Measurements from ENCODE around the gene ITGA11. TPM values are rescaled to one million over a fixed set of nuclear protein-coding genes. Genes with fewer than 3 reads are reported as not detected.

The ITGA11 gene
- total RNA-seq, 5 donors from 2014 or later (not counting 1 experiment from before 2014, with no cell fraction given): 0.07 to 0.95 (median 0.18) TPM; not detected in 2

GRCh38 chr15:68339481-68339880, 92.5 kb downstream of the ITGA11 start:
- H3K4me3 ChIP-seq (ENCODE audit: control insufficient read depth in 1 of 2, extremely low read depth in 1 of 2, low read length in 1 of 2): no peak overlapping the region
- H3K36me3 ChIP-seq (ENCODE audit: control insufficient read depth in 2 of 2, extremely low read depth in 1 of 2, insufficient read depth in 1 of 2, low read length in 1 of 2): no peaks in the 10 kb centered on the region
- H3K9me3 Mint-ChIP-seq: no peaks in the 10 kb centered on the region
- ChIA-PET POLR2A (no interaction called here), CTCF (no interaction called here)
- DNase-seq: no peak
- H3K27me3 Mint-ChIP-seq: peaks cover 0 to 3% of the 10 kb centered on the region in 2 donors
- 92% methylated on average over 6 of the region's 10 CpGs for WGBS (ENCODE audit: insufficient coverage)
- H3K27me3 ChIP-seq (replicated peaks in 1 of 2; ENCODE audit: control insufficient read depth in 2 of 2, extremely low read depth in 1 of 2, insufficient read depth in 2 of 2, low read length in 1 of 2): peaks cover 0 to 34% of the 10 kb centered on the region in 2 experiments
- H3K27ac Mint-ChIP-seq: no peak overlapping the region
- no peak overlapping the region for H3K27ac ChIP-seq (ENCODE audit: low read length)
- no peaks in the 10 kb centered on the region for H3K36me3 Mint-ChIP-seq
- no peaks in the 10 kb centered on the region for H3K9me3 ChIP-seq
- no peaks in the 10 kb centered on the region for H3K4me1 ChIP-seq (ENCODE audit: control insufficient read depth in 1 of 2, extremely low read depth in 1 of 2, insufficient read depth in 2 of 2, low read length in 2 of 2)
- no peak for ATAC-seq (replicated peaks in 1 of 4)
- no peak overlapping the region for H3K4me3 Mint-ChIP-seq
- H3K4me1 Mint-ChIP-seq: no peaks in the 10 kb centered on the region

- no peaks in the 10 kb centered on the region for H3K9me3 ChIP-seq
- Mint-ChIP-seq H3K27me3 (peaks cover 0 to 13% of the 10 kb centered on the region in 2 donors), H3K4me3 (no peak overlapping the region), H3K36me3 (no peaks in the 10 kb centered on the region), H3K4me1 (no peaks in the 10 kb centered on the region), H3K9me3 (no peaks in the 10 kb centered on the region), H3K27ac (no peak overlapping the region)
- H3K36me3 ChIP-seq (ENCODE audit: control insufficient read depth in 2 of 2, extremely low read depth in 1 of 2, insufficient read depth in 1 of 2, low read length in 1 of 2): no peaks in the 10 kb centered on the region
- DNase-seq: no peak
- no peak for ATAC-seq (replicated peaks in 1 of 4)
- H3K4me3 ChIP-seq (ENCODE audit: control insufficient read depth in 1 of 2, extremely low read depth in 1 of 2, low read length in 1 of 2): no peak overlapping the region
- no peak overlapping the region for H3K27ac ChIP-seq (ENCODE audit: low read length)
- no peaks in the 10 kb centered on the region for H3K4me1 ChIP-seq (ENCODE audit: control insufficient read depth in 1 of 2, extremely low read depth in 1 of 2, insufficient read depth in 2 of 2, low read length in 2 of 2)
- 61% methylated on average over 6 of the region's 6 CpGs for WGBS (ENCODE audit: insufficient coverage)
- ChIA-PET CTCF (no interaction called here), POLR2A (no interaction called here)
- peaks cover 0 to 41% of the 10 kb centered on the region in 2 experiments for H3K27me3 ChIP-seq (replicated peaks in 1 of 2; ENCODE audit: control insufficient read depth in 2 of 2, extremely low read depth in 1 of 2, insufficient read depth in 2 of 2, low read length in 1 of 2)
These were observed 94.1 kb downstream of the ITGA11 start for GRCh38 chr15:68337826-68338225.

GRCh38 chr15:68336516-68336915, 95.4 kb downstream of the ITGA11 start:
- H3K27me3 Mint-ChIP-seq: peaks cover 0 to 13% of the 10 kb centered on the region in 2 donors
- Histone ChIP-seq H3K4me3 (ENCODE audit: control insufficient read depth in 1 of 2, extremely low read depth in 1 of 2, low read length in 1 of 2) (no peak overlapping the region), H3K36me3 (ENCODE audit: control insufficient read depth in 2 of 2, extremely low read depth in 1 of 2, insufficient read depth in 1 of 2, low read length in 1 of 2) (no peaks in the 10 kb centered on the region), H3K27me3 (replicated peaks in 1 of 2; ENCODE audit: control insufficient read depth in 2 of 2, extremely low read depth in 1 of 2, insufficient read depth in 2 of 2, low read length in 1 of 2) (peaks cover 0 to 44% of the 10 kb centered on the region in 2 experiments), H3K4me1 (ENCODE audit: control insufficient read depth in 1 of 2, extremely low read depth in 1 of 2, insufficient read depth in 2 of 2, low read length in 2 of 2) (no peaks in the 10 kb centered on the region), H3K27ac (ENCODE audit: low read length) (no peak overlapping the region), H3K9me3 (no peaks in the 10 kb centered on the region)
- no peaks in the 10 kb centered on the region for H3K36me3 Mint-ChIP-seq
- H3K4me3 Mint-ChIP-seq: no peak overlapping the region
- H3K9me3 Mint-ChIP-seq: no peaks in the 10 kb centered on the region
- DNase-seq: no peak
- ATAC-seq (replicated peaks in 1 of 4): no peak
- 86% methylated on average over 7 of the region's 7 CpGs for WGBS (ENCODE audit: insufficient coverage)
- no peaks in the 10 kb centered on the region for H3K4me1 Mint-ChIP-seq
- H3K27ac Mint-ChIP-seq: no peak overlapping the region
- ChIA-PET CTCF (no interaction called here), POLR2A (no interaction called here)

- CTCF ChIA-PET: no interaction called here
- Histone ChIP-seq H3K36me3 (ENCODE audit: control insufficient read depth in 2 of 2, extremely low read depth in 1 of 2, insufficient read depth in 1 of 2, low read length in 1 of 2) (no peaks in the 10 kb centered on the region), H3K9me3 (no peaks in the 10 kb centered on the region), H3K4me3 (ENCODE audit: control insufficient read depth in 1 of 2, extremely low read depth in 1 of 2, low read length in 1 of 2) (no peak overlapping the region), H3K27ac (ENCODE audit: low read length) (no peak overlapping the region), H3K4me1 (ENCODE audit: control insufficient read depth in 1 of 2, extremely low read depth in 1 of 2, insufficient read depth in 2 of 2, low read length in 2 of 2) (no peaks in the 10 kb centered on the region), H3K27me3 (replicated peaks in 1 of 2; ENCODE audit: control insufficient read depth in 2 of 2, extremely low read depth in 1 of 2, insufficient read depth in 2 of 2, low read length in 1 of 2) (peaks cover 0 to 46% of the 10 kb centered on the region in 2 experiments)
- Mint-ChIP-seq H3K4me1 (no peaks in the 10 kb centered on the region), H3K27ac (no peak overlapping the region), H3K9me3 (no peaks in the 10 kb centered on the region), H3K4me3 (no peak overlapping the region), H3K27me3 (peaks cover 0 to 16% of the 10 kb centered on the region in 2 donors), H3K36me3 (no peaks in the 10 kb centered on the region)
- 88% methylated on average over 11 of the region's 14 CpGs for WGBS (ENCODE audit: insufficient coverage)
- ATAC-seq (replicated peaks in 1 of 4) (no peak), DNase-seq (no peak)
- POLR2A ChIA-PET: no interaction called here
These were observed 96.3 kb downstream of the ITGA11 start for GRCh38 chr15:68335655-68336054.

- H3K27me3 ChIP-seq (replicated peaks in 1 of 2; ENCODE audit: control insufficient read depth in 2 of 2, extremely low read depth in 1 of 2, insufficient read depth in 2 of 2, low read length in 1 of 2): peaks cover 0 to 46% of the 10 kb centered on the region in 2 experiments
- no peaks in the 10 kb centered on the region for H3K9me3 ChIP-seq
- POLR2A ChIA-PET: no interaction called here
- H3K36me3 ChIP-seq (ENCODE audit: control insufficient read depth in 2 of 2, extremely low read depth in 1 of 2, insufficient read depth in 1 of 2, low read length in 1 of 2): no peaks in the 10 kb centered on the region
- no peak for DNase-seq
- no peaks in the 10 kb centered on the region for H3K36me3 Mint-ChIP-seq
- no peak for ATAC-seq (replicated peaks in 1 of 4)
- H3K27me3 Mint-ChIP-seq: peaks cover 0 to 16% of the 10 kb centered on the region in 2 donors
- no peak overlapping the region for H3K4me3 Mint-ChIP-seq
- 100% methylated on average over 1 of the region's 1 CpG for WGBS (ENCODE audit: insufficient coverage)
- CTCF ChIA-PET: no interaction called here
- no peaks in the 10 kb centered on the region for H3K9me3 Mint-ChIP-seq
- H3K27ac ChIP-seq (ENCODE audit: low read length): no peak overlapping the region
- H3K4me1 ChIP-seq (ENCODE audit: control insufficient read depth in 1 of 2, extremely low read depth in 1 of 2, insufficient read depth in 2 of 2, low read length in 2 of 2): no peaks in the 10 kb centered on the region
- H3K4me3 ChIP-seq (ENCODE audit: control insufficient read depth in 1 of 2, extremely low read depth in 1 of 2, low read length in 1 of 2): no peak overlapping the region
- H3K4me1 Mint-ChIP-seq: no peaks in the 10 kb centered on the region
- H3K27ac Mint-ChIP-seq: no peak overlapping the region
These were observed 96.7 kb downstream of the ITGA11 start for GRCh38 chr15:68335251-68335650.

- Mint-ChIP-seq H3K36me3 (no peaks in the 10 kb centered on the region), H3K4me3 (no peak overlapping the region), H3K9me3 (no peaks in the 10 kb centered on the region), H3K27ac (no peak overlapping the region), H3K27me3 (peaks cover 0 to 16% of the 10 kb centered on the region in 2 donors), H3K4me1 (peaks cover 0 to 2% (median 0%) of the 10 kb centered on the region in 3 donors)
- Histone ChIP-seq H3K36me3 (ENCODE audit: control insufficient read depth in 2 of 2, extremely low read depth in 1 of 2, insufficient read depth in 1 of 2, low read length in 1 of 2) (no peaks in the 10 kb centered on the region), H3K4me1 (ENCODE audit: control insufficient read depth in 1 of 2, extremely low read depth in 1 of 2, insufficient read depth in 2 of 2, low read length in 2 of 2) (no peaks in the 10 kb centered on the region), H3K27me3 (replicated peaks in 1 of 2; ENCODE audit: control insufficient read depth in 2 of 2, extremely low read depth in 1 of 2, insufficient read depth in 2 of 2, low read length in 1 of 2) (peaks cover 0 to 46% of the 10 kb centered on the region in 2 experiments), H3K27ac (ENCODE audit: low read length) (no peak overlapping the region), H3K9me3 (no peaks in the 10 kb centered on the region), H3K4me3 (ENCODE audit: control insufficient read depth in 1 of 2, extremely low read depth in 1 of 2, low read length in 1 of 2) (no peak overlapping the region)
- ATAC-seq (replicated peaks in 1 of 4): no peak
- no peak for DNase-seq
- ChIA-PET POLR2A (no interaction called here), CTCF (no interaction called here)
- WGBS (ENCODE audit: insufficient coverage): 69% methylated on average over 6 of the region's 9 CpGs
These were observed 97.3 kb downstream of the ITGA11 start for GRCh38 chr15:68334661-68335124.
